BE2C (cell line): ENCODE data around the gene EVL.

ENCODE experiments used
- DNase-seq: peaks from one replicate; pipeline ENCODE4 v3.0.0-alpha.2; 2020
- H3K27me3 ChIP-seq: fragments of 250-450 bp; sonication (Bioruptor Pico); 2 replicates; pipeline ENCODE4 v1.5.1; 2020; ENCODE audit warnings: mild to moderate bottlenecking
- H3K36me3 ChIP-seq: fragments of 250-450 bp; sonication (Bioruptor Pico); 2 replicates; pipeline ENCODE4 v1.5.1; 2020; ENCODE audit warnings: mild to moderate bottlenecking
- H3K4me1 ChIP-seq: fragments of 250-450 bp; sonication (Bioruptor Pico); 2 replicates; pipeline ENCODE4 v1.5.1; 2020
- H3K4me3 ChIP-seq: 2 replicates; pipeline ENCODE4 v1.5.1; 2011; ENCODE audit warnings: low read depth, low read length
- H3K9me3 ChIP-seq: fragments of 250-450 bp; sonication (Bioruptor Pico); 2 replicates; pipeline ENCODE4 v1.5.1; 2020
- TF ChIP-seq, protein P1 (sequence below): IDR thresholded peaks from 2 replicates; pipeline ENCODE4 v1.5.1; 2012; ENCODE audit warnings: mild to moderate bottlenecking, low read depth, low read length

The EVL gene

DNA sequence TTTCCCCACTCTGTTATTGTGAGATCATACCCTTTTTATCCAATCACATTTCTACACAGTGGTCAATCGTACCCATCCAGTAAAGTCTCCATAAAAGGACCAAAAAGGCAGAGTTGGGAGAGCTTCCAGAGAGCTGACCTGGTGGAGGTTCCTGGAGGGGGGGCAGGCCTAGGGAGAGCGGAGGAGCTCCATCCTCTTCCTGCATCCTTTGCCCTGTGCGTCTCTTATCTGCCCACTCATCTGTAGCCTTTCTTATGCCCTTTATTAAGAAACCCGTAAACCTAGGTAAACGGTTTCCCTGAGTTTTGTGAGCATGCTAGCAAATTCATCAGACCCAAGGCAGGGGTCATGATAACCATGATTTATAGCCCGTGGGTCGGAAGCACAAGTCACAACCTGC is 26.2 kb downstream of the EVL start:
- TF ChIP-seq, protein P1, sequence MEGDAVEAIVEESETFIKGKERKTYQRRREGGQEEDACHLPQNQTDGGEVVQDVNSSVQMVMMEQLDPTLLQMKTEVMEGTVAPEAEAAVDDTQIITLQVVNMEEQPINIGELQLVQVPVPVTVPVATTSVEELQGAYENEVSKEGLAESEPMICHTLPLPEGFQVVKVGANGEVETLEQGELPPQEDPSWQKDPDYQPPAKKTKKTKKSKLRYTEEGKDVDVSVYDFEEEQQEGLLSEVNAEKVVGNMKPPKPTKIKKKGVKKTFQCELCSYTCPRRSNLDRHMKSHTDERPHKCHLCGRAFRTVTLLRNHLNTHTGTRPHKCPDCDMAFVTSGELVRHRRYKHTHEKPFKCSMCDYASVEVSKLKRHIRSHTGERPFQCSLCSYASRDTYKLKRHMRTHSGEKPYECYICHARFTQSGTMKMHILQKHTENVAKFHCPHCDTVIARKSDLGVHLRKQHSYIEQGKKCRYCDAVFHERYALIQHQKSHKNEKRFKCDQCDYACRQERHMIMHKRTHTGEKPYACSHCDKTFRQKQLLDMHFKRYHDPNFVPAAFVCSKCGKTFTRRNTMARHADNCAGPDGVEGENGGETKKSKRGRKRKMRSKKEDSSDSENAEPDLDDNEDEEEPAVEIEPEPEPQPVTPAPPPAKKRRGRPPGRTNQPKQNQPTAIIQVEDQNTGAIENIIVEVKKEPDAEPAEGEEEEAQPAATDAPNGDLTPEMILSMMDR: no peak
- peaks cover under 1% of the 10 kb centered on the region; the same call in 1 of the 2 replicates for H3K4me1 ChIP-seq
- DNase-seq: no peak
- no peaks in the 10 kb centered on the region for H3K9me3 ChIP-seq
- no peaks in the 10 kb centered on the region for H3K27me3 ChIP-seq
- H3K4me3 ChIP-seq: no peak overlapping the region
- H3K36me3 ChIP-seq: peaks cover 29% of the 10 kb centered on the region

DNA sequence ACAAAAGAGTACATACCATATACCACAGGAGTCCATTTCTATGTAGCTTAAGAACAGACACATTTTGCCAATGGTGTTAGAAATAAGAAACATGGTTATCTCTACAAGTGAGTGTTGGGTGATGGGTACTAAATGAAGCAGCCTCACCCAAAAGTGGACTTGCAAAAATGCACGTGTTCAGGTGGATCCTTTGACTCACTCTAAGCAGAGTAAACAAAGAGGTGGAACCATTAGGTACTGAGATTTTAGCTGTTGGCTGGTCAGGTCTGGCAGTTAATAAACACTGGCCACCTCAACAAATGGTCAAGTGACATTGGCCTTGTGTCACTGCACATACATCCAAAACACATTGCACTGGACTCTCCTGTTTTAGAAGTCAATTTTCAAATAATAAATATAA is 27.6 kb downstream of the EVL start:
- peaks cover 3% of the 10 kb centered on the region; the same call in 1 of the 2 replicates for H3K4me1 ChIP-seq
- H3K9me3 ChIP-seq: no peaks in the 10 kb centered on the region
- no peak for DNase-seq
- no peak overlapping the region for H3K4me3 ChIP-seq
- TF ChIP-seq, protein P1: no peak
- H3K27me3 ChIP-seq: no peaks in the 10 kb centered on the region
- H3K36me3 ChIP-seq: peaks cover 18% of the 10 kb centered on the region

DNA sequence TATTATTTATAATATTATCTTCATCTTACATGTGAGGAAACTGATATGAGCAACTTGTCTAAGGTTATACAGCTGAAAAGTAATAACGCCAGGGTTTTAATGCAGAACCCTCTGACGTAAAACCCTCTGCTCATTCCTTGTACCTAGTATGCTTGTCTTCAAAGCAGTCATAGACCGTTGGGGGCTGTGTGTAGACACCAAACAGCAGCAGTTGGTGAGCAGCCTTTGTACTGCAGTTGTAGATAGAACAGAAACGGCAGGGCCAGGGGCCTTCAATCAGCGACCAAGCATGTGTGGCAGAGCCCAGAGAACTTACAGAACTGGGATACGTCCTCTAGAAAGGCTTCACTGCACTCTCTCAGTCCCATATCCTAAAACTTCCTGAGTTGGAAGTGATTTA is 28.1 kb downstream of the EVL start:
- H3K27me3 ChIP-seq: no peaks in the 10 kb centered on the region
- peaks cover 3% of the 10 kb centered on the region; the same call in 1 of the 2 replicates for H3K4me1 ChIP-seq
- TF ChIP-seq, protein P1: no peak
- H3K36me3 ChIP-seq: peaks cover 16% of the 10 kb centered on the region
- no peak for DNase-seq
- H3K9me3 ChIP-seq: no peaks in the 10 kb centered on the region
- H3K4me3 ChIP-seq: no peak overlapping the region

DNA sequence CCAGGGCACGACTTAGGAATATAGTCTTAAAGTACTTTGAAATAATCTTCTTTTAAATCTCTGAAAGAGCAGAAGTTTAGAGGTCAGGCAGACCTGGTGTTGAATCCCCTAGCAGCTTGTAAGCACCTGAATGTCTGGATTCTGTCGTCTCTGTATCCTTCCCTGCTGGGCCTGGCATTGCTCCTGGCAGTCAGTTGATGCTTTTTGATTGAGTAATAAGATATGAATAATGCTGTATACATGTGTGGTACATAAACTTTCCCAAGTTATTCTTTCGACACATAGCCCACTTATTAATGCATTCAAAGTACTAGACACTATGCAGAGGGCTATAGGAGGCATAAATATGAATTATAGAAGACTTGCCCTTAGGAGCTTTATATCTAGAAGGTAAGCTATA is 31.4 kb downstream of the EVL start:
- DNase-seq: no peak
- Histone ChIP-seq H3K9me3 (no peaks in the 10 kb centered on the region), H3K36me3 (peaks cover 12% of the 10 kb centered on the region), H3K27me3 (no peaks in the 10 kb centered on the region), H3K4me3 (no peak overlapping the region), H3K4me1 (peaks cover 3% of the 10 kb centered on the region; the same call in 1 of the 2 replicates)
- TF ChIP-seq, protein P1: no peak

DNA sequence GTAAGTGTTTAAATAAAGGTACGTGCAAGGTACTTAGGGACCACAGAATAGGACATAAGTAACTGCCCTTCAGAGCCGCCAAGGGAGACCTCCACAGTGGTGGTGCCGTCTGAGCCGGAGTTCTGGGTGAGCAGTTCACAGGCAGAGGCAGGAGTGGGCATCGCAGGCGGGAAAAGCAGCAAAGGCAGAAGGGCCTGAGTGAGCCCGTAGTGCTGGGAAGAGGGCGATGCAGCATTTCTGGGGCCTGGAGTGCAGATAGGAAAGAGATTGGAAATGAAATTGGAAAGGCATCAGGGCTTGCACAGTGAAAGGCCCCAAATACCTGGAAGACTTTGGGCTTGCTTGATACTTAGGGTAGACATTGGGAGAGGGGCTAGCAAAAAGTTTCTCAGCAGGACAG is 32.9 kb downstream of the EVL start:
- peaks cover 3% of the 10 kb centered on the region; the same call in 1 of the 2 replicates for H3K4me1 ChIP-seq

DNA sequence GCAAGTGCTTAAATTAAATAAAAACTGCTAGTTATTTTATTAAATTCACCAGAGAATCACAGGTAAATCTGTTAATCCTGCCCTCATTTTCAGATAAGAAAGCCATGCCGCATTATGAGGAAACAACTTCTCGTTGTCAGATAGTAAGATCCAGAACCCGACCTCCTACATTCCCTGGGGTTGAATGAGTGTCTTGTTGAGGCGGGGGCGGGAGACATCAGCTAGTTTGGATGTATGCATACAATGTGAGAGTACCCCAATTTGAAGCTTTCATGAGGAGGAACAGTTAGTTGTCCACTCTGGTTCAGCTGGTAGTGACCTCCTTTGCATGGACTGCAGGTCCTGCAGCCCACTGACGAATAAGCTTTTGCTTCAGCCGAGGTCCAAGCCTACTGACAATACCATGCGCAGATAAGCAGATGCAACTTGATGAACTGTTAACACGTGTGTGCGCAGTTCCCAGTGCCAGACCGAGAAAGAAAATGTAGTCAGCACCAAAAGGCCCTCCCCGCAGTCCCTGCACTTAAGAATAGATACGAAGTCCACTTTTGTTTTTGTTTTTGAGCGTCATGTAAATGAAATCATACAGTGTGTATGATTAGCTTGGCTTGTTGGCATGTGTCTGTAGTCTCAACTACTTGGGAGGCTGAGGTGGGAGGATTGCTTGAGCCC is 34.9 kb downstream of the EVL start:
- peaks cover 7% of the 10 kb centered on the region; the same call in 1 of the 2 replicates for H3K4me1 ChIP-seq
- H3K9me3 ChIP-seq: no peaks in the 10 kb centered on the region
- H3K4me3 ChIP-seq: no peak overlapping the region
- TF ChIP-seq, protein P1: no peak
- peaks cover 4% of the 10 kb centered on the region; the same call in 1 of the 2 replicates for H3K36me3 ChIP-seq
- no peak for DNase-seq
- H3K27me3 ChIP-seq: no peaks in the 10 kb centered on the region

More for the DNA sequence above, 32.9 kb downstream of the EVL start:
- Histone ChIP-seq H3K9me3 (no peaks in the 10 kb centered on the region), H3K36me3 (no peaks in the 10 kb centered on the region; the same call in 1 of the 2 replicates), H3K27me3 (no peaks in the 10 kb centered on the region), H3K4me3 (no peak overlapping the region)
- DNase-seq: no peak
- TF ChIP-seq, protein P1: no peak
